Gastroesophageal sphincter (tissue), 4 donors: ENCODE results near the gene ANKH. TPM values are rescaled to one million over a fixed set of nuclear protein-coding genes. Genes with fewer than 3 reads are reported as not detected.

ENCODE experiments used
- ATAC-seq: fragments of 150-250 bp; one replicate; pipeline ENCODE4 v1.9.1; 2016; ENCODE audit warnings: mild to moderate bottlenecking, moderate library complexity
- H3K27ac ChIP-seq, 4 donors: fragments of 200-600 bp; sonication (generic) in 3 of 4; 1 replicate in 3 of 4; 2 replicates in 1 of 4; pipeline ENCODE4 v1.5.1; 2016 to 2019
- H3K27me3 ChIP-seq: fragments of 200-600 bp; sonication (generic); one replicate; pipeline ENCODE4 v1.5.1; 2019
- H3K36me3 ChIP-seq, 2 donors: fragments of 200-600 bp; sonication (generic); one replicate each; pipeline ENCODE4 v1.5.1; 2019; ENCODE audit warnings: control low read depth in 1 of 2
- H3K4me1 ChIP-seq, 3 donors: fragments of 200-600 bp; sonication (generic); 1 replicate in 2 of 3; 2 replicates in 1 of 3; pipeline ENCODE4 v1.5.1; 2016 to 2019; ENCODE audit warnings: control low read depth in 2 of 3
- H3K4me3 ChIP-seq, 2 donors: fragments of 200-600 bp; sonication (generic); one replicate each; pipeline ENCODE4 v1.5.1; 2019; ENCODE audit warnings: mild to moderate bottlenecking in 1 of 2, moderate library complexity in 1 of 2
- H3K9me3 ChIP-seq, 3 donors: fragments of 200-600 bp; sonication (generic); one replicate each; pipeline ENCODE4 v1.5.1; 2017 to 2019; ENCODE audit warnings: control low read depth in 2 of 3
- CTCF ChIP-seq, 4 experiments: fragments of 200-600 bp in 2 of 4; fragments of 450-650 bp in 2 of 4; sonication (generic) in 1 of 4; IDR thresholded peaks; one replicate each; pipeline ENCODE4 v1.5.1; 2017 to 2019; ENCODE audit warnings: antibody characterized with exemption in 4 of 4, mild to moderate bottlenecking in 2 of 4, moderate library complexity in 2 of 4
- EP300 ChIP-seq: sonication (generic); formaldehyde crosslinking; IDR thresholded peaks from one replicate; pipeline ENCODE4 v1.6.1; 2017; ENCODE audit warnings: antibody characterized with exemption, mild to moderate bottlenecking
- POLR2A ChIP-seq, 2 donors: fragments of 450-650 bp; IDR thresholded peaks; one replicate each; pipeline ENCODE4 v1.6.1; 2017; ENCODE audit warnings: antibody characterized with exemption in 2 of 2, mild to moderate bottlenecking in 2 of 2, moderate library complexity in 1 of 2
- POLR2AphosphoS5 ChIP-seq: sonication (generic); formaldehyde crosslinking; IDR thresholded peaks from one replicate; pipeline ENCODE4 v1.6.1; 2017; ENCODE audit warnings: antibody characterized with exemption
- WGBS, 2 donors: methylation state at CpG; one replicate each; pipeline ENCODE4 v1.1.5; 2018; ENCODE audit warnings: low coverage in 1 of 2; 5-methylcytosine and 5-hydroxymethylcytosine counted together
- total RNA-seq, 4 donors: library from RNA; depleted of rRNA; stranded (reverse); fragments of >200 nt; gene quantifications; one replicate each; pipeline ENCODE4 v1.1.0, GENCODE V29; 2016

ANKH gene
- total RNA-seq, 4 donors from 2014 or later: 30.0 to 45.2 (median 36.0) TPM

DNA sequence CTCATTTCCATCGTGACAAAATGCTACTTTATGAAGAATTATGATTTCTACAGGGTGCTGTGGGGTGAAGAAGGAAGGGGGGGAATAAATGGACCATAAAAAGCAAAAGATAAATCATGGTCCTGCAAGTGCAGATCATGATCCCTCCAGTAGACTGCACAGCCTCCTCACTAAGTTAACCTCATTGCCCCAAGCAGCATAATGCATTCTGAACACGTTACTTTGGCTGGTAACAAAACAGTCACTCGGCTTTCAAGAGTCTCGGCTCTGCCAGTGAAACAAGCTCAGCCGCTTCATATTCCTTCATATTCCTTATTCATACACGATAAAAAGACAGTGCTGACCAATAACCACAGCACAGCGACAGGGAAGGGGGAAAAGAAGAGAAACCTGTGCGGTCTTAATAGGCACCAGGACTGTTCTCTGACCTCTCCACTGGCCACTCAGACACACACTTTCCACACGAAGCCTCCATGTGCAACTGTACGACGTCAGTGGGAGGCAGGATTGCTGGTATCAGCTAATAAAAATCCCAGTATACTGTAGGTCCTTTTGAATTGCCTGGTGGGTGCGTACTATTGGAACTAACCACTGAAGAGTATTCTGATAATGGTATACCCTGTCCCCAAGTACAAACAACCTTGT, 60.5 kb downstream of the ANKH start:
- H3K27me3 ChIP-seq: no peaks in the 10 kb centered on the region
- no peak for ATAC-seq

GRCh38 chr5:14810282-14810681, 61.3 kb downstream of the ANKH start:
- peak overlapping the region in 1 of 4 donors; percentile 52 for H3K27ac ChIP-seq
- ATAC-seq: no peak
- WGBS, 2 donors: 88 to 96% methylated on average over 5 to 6 of the region's 6 CpGs
- H3K36me3 ChIP-seq: no peaks in the 10 kb centered on the region
- TF ChIP-seq POLR2A (IDR thresholded peaks at IDR 0.05): no peak
- TF ChIP-seq EP300: no peak
- no peak for TF ChIP-seq CTCF (IDR thresholded peaks at IDR 0.05)
- TF ChIP-seq POLR2AphosphoS5: no peak
- H3K27me3 ChIP-seq: no peaks in the 10 kb centered on the region
- H3K9me3 ChIP-seq: no peaks in the 10 kb centered on the region
- peaks cover 0 to 18% (median 0%) of the 10 kb centered on the region in 3 donors for H3K4me1 ChIP-seq
- no peak overlapping the region for H3K4me3 ChIP-seq

More for the DNA sequence above, 60.5 kb downstream of the ANKH start:
- 94 to 95% methylated on average over 10 of the region's 12 CpGs for WGBS, 2 donors
- no peaks in the 10 kb centered on the region for H3K36me3 ChIP-seq
- TF ChIP-seq POLR2AphosphoS5: no peak
- TF ChIP-seq POLR2A (IDR thresholded peaks at IDR 0.05): no peak
- TF ChIP-seq EP300: no peak
- no peak for TF ChIP-seq CTCF (IDR thresholded peaks at IDR 0.05)
- H3K4me3 ChIP-seq: no peak overlapping the region
- peaks cover 0 to 18% (median 0%) of the 10 kb centered on the region in 3 donors for H3K4me1 ChIP-seq
- H3K27ac ChIP-seq: peak overlapping the region in 1 of 4 donors; percentile 52
- H3K9me3 ChIP-seq: no peaks in the 10 kb centered on the region

DNA sequence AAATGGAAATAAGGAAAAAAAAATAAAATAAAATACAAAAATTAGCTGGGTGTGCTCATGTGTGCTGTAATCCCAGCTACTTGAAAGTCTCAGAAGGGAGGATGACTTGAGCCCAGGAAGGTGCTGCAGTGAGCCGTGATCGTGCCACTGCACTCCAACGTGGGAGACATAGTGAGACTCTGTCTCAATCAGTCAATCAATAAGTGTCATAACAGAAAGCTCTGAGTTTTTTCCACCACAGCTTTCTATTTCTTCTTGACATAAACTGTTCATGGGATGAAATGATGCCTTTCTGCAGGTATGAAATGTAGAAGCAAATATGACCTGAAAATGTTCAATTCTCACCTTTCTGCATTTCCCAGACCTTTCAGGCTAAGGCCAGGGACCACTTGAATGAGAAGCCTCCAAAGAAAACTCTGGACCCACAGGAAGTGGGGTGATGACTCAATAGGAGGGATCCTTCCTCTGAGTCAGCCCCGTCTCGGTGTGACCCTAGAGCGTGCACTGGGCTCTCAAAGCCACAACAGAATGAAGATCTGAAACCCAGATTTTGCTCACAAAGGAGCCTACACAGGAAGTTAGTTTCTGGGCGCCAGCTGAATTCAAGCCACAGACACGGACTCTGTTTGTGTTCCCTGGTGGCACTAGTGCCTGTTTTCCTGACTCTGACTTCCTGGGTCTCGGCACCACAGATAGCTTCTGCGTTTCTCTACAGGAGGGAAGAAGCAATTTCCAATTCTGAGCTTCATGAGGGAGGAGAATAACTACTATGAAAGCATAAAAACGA, 62.0 kb downstream of the ANKH start:
- TF ChIP-seq CTCF (IDR thresholded peaks at IDR 0.05) (no peak), POLR2A (IDR thresholded peaks at IDR 0.05) (no peak), POLR2AphosphoS5 (no peak), EP300 (no peak)
- 52 to 66% methylated on average over 5 to 6 of the region's 11 CpGs for WGBS, 2 donors
- H3K27me3 ChIP-seq: no peaks in the 10 kb centered on the region
- H3K4me3 ChIP-seq: no peak overlapping the region
- H3K27ac ChIP-seq: peak overlapping the region in 1 of 4 donors; percentile 52
- H3K4me1 ChIP-seq: peaks cover 0 to 18% (median 0%) of the 10 kb centered on the region in 3 donors
- peak; percentile 79 for ATAC-seq
- H3K9me3 ChIP-seq: no peaks in the 10 kb centered on the region
- no peaks in the 10 kb centered on the region for H3K36me3 ChIP-seq

- Histone ChIP-seq H3K27me3 (no peaks in the 10 kb centered on the region), H3K4me3 (no peak overlapping the region), H3K36me3 (no peaks in the 10 kb centered on the region), H3K4me1 (peaks cover 0 to 18% (median 0%) of the 10 kb centered on the region in 3 donors), H3K27ac (no peak overlapping the region), H3K9me3 (no peaks in the 10 kb centered on the region)
- WGBS, 2 donors: 90% methylated on average over 3 of the region's 3 CpGs
- TF ChIP-seq EP300: no peak
- no peak for TF ChIP-seq CTCF (IDR thresholded peaks at IDR 0.05)
- no peak for ATAC-seq
Observed at GRCh38 chr5:14807471-14807870, 64.1 kb downstream of the ANKH start.
